ENCODE results near the gene CRACDL. TPM values are rescaled to one million over a fixed set of nuclear protein-coding genes. Genes with fewer than 3 reads are reported as not detected.
"Not testable (repeated sequence)": the region's sequence is repeated elsewhere in the genome, so short reads cannot be mapped to it uniquely, and the experiment has no call there.

CRACDL gene
- polyA plus RNA-seq, 3 donors from 2014 or later, result 0.40 to 0.80 TPM; not detected in 1

GRCh38 chr2:98908931-98909316 lies 27.1 kb downstream of the CRACDL start:
- peaks cover 2 to 16% (median 12%) of the 10 kb centered on the region in 3 donors for H3K27me3 Mint-ChIP-seq (ENCODE audit: low read depth in 3 of 3)
- no peaks in the 10 kb centered on the region for H3K36me3 Mint-ChIP-seq
- peaks cover 8 to 23% of the 10 kb centered on the region in 2 donors for H3K4me1 Mint-ChIP-seq
- DNase-seq, result no peak
- H3K9me3 Mint-ChIP-seq, result no peaks in the 10 kb centered on the region
- H3K27ac Mint-ChIP-seq, result no peak overlapping the region
- no peak overlapping the region for H3K4me3 Mint-ChIP-seq

- Mint-ChIP-seq H3K4me3 (no peak overlapping the region), H3K36me3 (no peaks in the 10 kb centered on the region), H3K9me3 (no peaks in the 10 kb centered on the region), H3K4me1 (peaks cover 8 to 23% of the 10 kb centered on the region in 2 donors), H3K27me3 (ENCODE audit: low read depth in 3 of 3) (peaks cover 2 to 19% (median 12%) of the 10 kb centered on the region in 3 donors), H3K27ac (no peak overlapping the region)
- no peak for DNase-seq
Observed at GRCh38 chr2:98907966-98908905, 27.8 kb downstream of the CRACDL start.

- peaks cover 3 to 19% (median 7%) of the 10 kb centered on the region in 3 donors for H3K27me3 Mint-ChIP-seq (ENCODE audit: low read depth in 3 of 3)
- H3K4me1 Mint-ChIP-seq, result peaks cover 8 to 23% of the 10 kb centered on the region in 2 donors
- no peak overlapping the region for H3K27ac Mint-ChIP-seq
- H3K4me3 Mint-ChIP-seq, result no peak overlapping the region
- no peaks in the 10 kb centered on the region for H3K36me3 Mint-ChIP-seq
- DNase-seq, result no peak
- no peaks in the 10 kb centered on the region for H3K9me3 Mint-ChIP-seq
Observed at GRCh38 chr2:98907385-98907784, 28.6 kb downstream of the CRACDL start.

- no peak overlapping the region for H3K4me3 Mint-ChIP-seq
- H3K27me3 Mint-ChIP-seq (ENCODE audit: low read depth in 3 of 3), result peaks cover 3 to 9% (median 3%) of the 10 kb centered on the region in 3 donors
- no peaks in the 10 kb centered on the region for H3K36me3 Mint-ChIP-seq
- no peaks in the 10 kb centered on the region for H3K9me3 Mint-ChIP-seq
- H3K27ac Mint-ChIP-seq, result no peak overlapping the region
- H3K4me1 Mint-ChIP-seq, result peaks cover 0 to 3% of the 10 kb centered on the region in 2 donors
- DNase-seq, result no peak
Observed at GRCh38 chr2:98903767-98904485, 32.1 kb downstream of the CRACDL start.

GRCh38 chr2:98903064-98903355 lies 33.0 kb downstream of the CRACDL start:
- H3K27ac Mint-ChIP-seq, result no peak overlapping the region
- no peaks in the 10 kb centered on the region for H3K36me3 Mint-ChIP-seq
- DNase-seq, result no peak
- no peak overlapping the region for H3K4me3 Mint-ChIP-seq
- H3K9me3 Mint-ChIP-seq, result no peaks in the 10 kb centered on the region
- no peaks in the 10 kb centered on the region for H3K4me1 Mint-ChIP-seq
- H3K27me3 Mint-ChIP-seq (ENCODE audit: low read depth in 3 of 3), result peaks cover 3 to 6% (median 3%) of the 10 kb centered on the region in 3 donors

GRCh38 chr2:98902209-98903063 lies 33.6 kb downstream of the CRACDL start:
- DNase-seq, result no peak
- no peak overlapping the region for H3K4me3 Mint-ChIP-seq
- H3K27me3 Mint-ChIP-seq (ENCODE audit: low read depth in 3 of 3), result peaks cover 3 to 6% (median 3%) of the 10 kb centered on the region in 3 donors
- no peaks in the 10 kb centered on the region for H3K36me3 Mint-ChIP-seq
- no peak overlapping the region for H3K27ac Mint-ChIP-seq
- H3K4me1 Mint-ChIP-seq, result no peaks in the 10 kb centered on the region
- H3K9me3 Mint-ChIP-seq, result no peaks in the 10 kb centered on the region

- Mint-ChIP-seq H3K4me3 (no peak overlapping the region), H3K4me1 (no peaks in the 10 kb centered on the region), H3K27ac (no peak overlapping the region), H3K27me3 (ENCODE audit: low read depth in 3 of 3) (peaks cover 3 to 6% (median 3%) of the 10 kb centered on the region in 3 donors), H3K36me3 (no peaks in the 10 kb centered on the region), H3K9me3 (no peaks in the 10 kb centered on the region)
- DNase-seq, result no peak
Observed at GRCh38 chr2:98901702-98902101, 34.3 kb downstream of the CRACDL start.

- DNase-seq, result no peak
- Mint-ChIP-seq H3K27ac (no peak overlapping the region), H3K4me1 (no peaks in the 10 kb centered on the region)
Observed at GRCh38 chr2:98901291-98901690, 34.7 kb downstream of the CRACDL start.

GRCh38 chr2:98900721-98901120 lies 35.3 kb downstream of the CRACDL start:
- Mint-ChIP-seq H3K36me3 (no peaks in the 10 kb centered on the region), H3K9me3 (no peaks in the 10 kb centered on the region), H3K27ac (no peak overlapping the region), H3K27me3 (ENCODE audit: low read depth in 3 of 3) (peaks cover 2 to 3% (median 3%) of the 10 kb centered on the region in 3 donors), H3K4me3 (no peak overlapping the region), H3K4me1 (no peaks in the 10 kb centered on the region)
- no peak for DNase-seq

More at GRCh38 chr2:98901291-98901690, 34.7 kb downstream of the CRACDL start:
- Mint-ChIP-seq H3K36me3 (no peaks in the 10 kb centered on the region), H3K9me3 (no peaks in the 10 kb centered on the region), H3K27me3 (ENCODE audit: low read depth in 3 of 3) (peaks cover 3 to 6% (median 3%) of the 10 kb centered on the region in 3 donors), H3K4me3 (no peak overlapping the region)

GRCh38 chr2:98899703-98900078 lies 36.3 kb downstream of the CRACDL start:
- not testable (repeated sequence) for H3K36me3 Mint-ChIP-seq; H3K9me3 Mint-ChIP-seq; H3K27me3 Mint-ChIP-seq (ENCODE audit: low read depth in 3 of 3); H3K27ac Mint-ChIP-seq; H3K4me3 Mint-ChIP-seq; H3K4me1 Mint-ChIP-seq; DNase-seq

- H3K4me3 Mint-ChIP-seq, result no peak overlapping the region
- H3K36me3 Mint-ChIP-seq, result no peaks in the 10 kb centered on the region
- no peaks in the 10 kb centered on the region for H3K9me3 Mint-ChIP-seq
- peaks cover 0 to 7% (median 3%) of the 10 kb centered on the region in 3 donors for H3K27me3 Mint-ChIP-seq (ENCODE audit: low read depth in 3 of 3)
- H3K4me1 Mint-ChIP-seq, result no peaks in the 10 kb centered on the region
- no peak overlapping the region for H3K27ac Mint-ChIP-seq
- no peak for DNase-seq
Observed at GRCh38 chr2:98899041-98899702, 36.9 kb downstream of the CRACDL start.

GRCh38 chr2:98898423-98898841 lies 37.6 kb downstream of the CRACDL start:
- Mint-ChIP-seq H3K4me1 (no peaks in the 10 kb centered on the region), H3K27me3 (ENCODE audit: low read depth in 3 of 3) (peaks cover 0 to 4% (median 3%) of the 10 kb centered on the region in 3 donors), H3K4me3 (no peak overlapping the region), H3K27ac (no peak overlapping the region), H3K36me3 (no peaks in the 10 kb centered on the region), H3K9me3 (no peaks in the 10 kb centered on the region)
- DNase-seq, result no peak

- Mint-ChIP-seq H3K9me3 (no peaks in the 10 kb centered on the region), H3K27me3 (ENCODE audit: low read depth in 3 of 3) (peaks cover 0 to 4% (median 3%) of the 10 kb centered on the region in 3 donors), H3K27ac (no peak overlapping the region), H3K4me1 (no peaks in the 10 kb centered on the region), H3K36me3 (no peaks in the 10 kb centered on the region), H3K4me3 (no peak overlapping the region)
- DNase-seq, result no peak
Observed at GRCh38 chr2:98897746-98898145, 38.3 kb downstream of the CRACDL start.
